ENCODE measurements around the gene PHETA2.

Gene PHETA2

GRCh38 chr22:42062506-42063170 lies 11.4 kb upstream of the PHETA2 start:
- TF ChIP-seq CTCF (IDR thresholded peaks at IDR 0.05; ENCODE audit: low read depth, low read length, missing control alignments), result no peak
- DNase-seq (ENCODE audit: low read depth), result no peak
- in situ Hi-C loops (cut with HindIII; ENCODE audit: low sequenced_read_pairs), result no loop called here

GRCh38 chr22:42064629-42065028 lies 9.4 kb upstream of the PHETA2 start:
- no peak for DNase-seq (ENCODE audit: low read depth)
- H3K4me3 ChIP-seq (ENCODE audit: low read depth, low read length), result no peak overlapping the region
- in situ Hi-C loops (cut with HindIII; ENCODE audit: low sequenced_read_pairs), result no loop called here
- no peak for TF ChIP-seq CTCF (IDR thresholded peaks at IDR 0.05; ENCODE audit: low read depth, low read length, missing control alignments)

More at GRCh38 chr22:42062506-42063170, 11.4 kb upstream of the PHETA2 start:
- H3K4me3 ChIP-seq (ENCODE audit: low read depth, low read length), result no peak overlapping the region

GRCh38 chr22:42065438-42066125 lies 8.5 kb upstream of the PHETA2 start:
- no peak for TF ChIP-seq CTCF (IDR thresholded peaks at IDR 0.05; ENCODE audit: low read depth, low read length, missing control alignments)
- in situ Hi-C loops (cut with HindIII; ENCODE audit: low sequenced_read_pairs), result no loop called here
- DNase-seq (ENCODE audit: low read depth), result no peak
- H3K4me3 ChIP-seq (ENCODE audit: low read depth, low read length), result no peak overlapping the region

- no peak for DNase-seq (ENCODE audit: low read depth)
- H3K4me3 ChIP-seq (ENCODE audit: low read depth, low read length), result no peak overlapping the region
- in situ Hi-C loops (cut with HindIII; ENCODE audit: low sequenced_read_pairs), result no loop called here
- no peak for TF ChIP-seq CTCF (IDR thresholded peaks at IDR 0.05; ENCODE audit: low read depth, low read length, missing control alignments)
These were observed 7.8 kb upstream of the PHETA2 start for GRCh38 chr22:42066126-42066761.

GRCh38 chr22:42066937-42067336 lies 7.1 kb upstream of the PHETA2 start:
- no peak for TF ChIP-seq CTCF (IDR thresholded peaks at IDR 0.05; ENCODE audit: low read depth, low read length, missing control alignments)
- no peak overlapping the region for H3K4me3 ChIP-seq (ENCODE audit: low read depth, low read length)
- in situ Hi-C loops (cut with HindIII; ENCODE audit: low sequenced_read_pairs), result no loop called here
- no peak for DNase-seq (ENCODE audit: low read depth)

GRCh38 chr22:42067671-42068251 lies 6.3 kb upstream of the PHETA2 start:
- TF ChIP-seq CTCF (IDR thresholded peaks at IDR 0.05; ENCODE audit: low read depth, low read length, missing control alignments), result no peak
- no peak for DNase-seq (ENCODE audit: low read depth)
- in situ Hi-C loops (cut with HindIII; ENCODE audit: low sequenced_read_pairs), result no loop called here
- no peak overlapping the region for H3K4me3 ChIP-seq (ENCODE audit: low read depth, low read length)

All from astrocyte of the cerebellum (primary cell).